Endothelial cell of umbilical vein (primary cell): ENCODE data around the gene ATP8A1. TPM values are rescaled to one million over a fixed set of nuclear protein-coding genes. Genes with fewer than 3 reads are reported as not detected.

Experiments
- BruUV-seq: library from RNA; stranded (reverse); fragments of 400-500 nt; replicated peaks from 2 replicates; lab custom pipeline; 2021; lab: Mats Ljungman, UMichigan
- CTCF ChIA-PET: fragments of 300-600, 350-600 bp; sonication (Branson Sonifier 250); formaldehyde crosslinking; loops from one replicate; lab custom pipeline; 2021; ENCODE audit warnings: antibody characterized with exemption, inconsistent platforms; lab: Charles Lee
- POLR2A ChIA-PET: fragments of 300-600, 350-600 bp; sonication (Branson Sonifier 250); formaldehyde crosslinking; loops from one replicate; lab custom pipeline; 2021; ENCODE audit warnings: antibody characterized with exemption, inconsistent platforms; lab: Charles Lee
- DNase-seq: peaks from one replicate; pipeline ENCODE4 v3.0.0-alpha.2; 2011; ENCODE audit warnings: low read depth, low spot score
- FAIRE-seq: peaks from 2 replicates; lab custom pipeline; 2011; peaks lifted over from hg19 to GRCh38; lab: Jason Lieb, UNC
- H2AFZ ChIP-seq: 2 replicates; pipeline ENCODE4 v1.6.0; 2012; ENCODE audit warnings: low read depth, low read length, control low read depth, inconsistent platforms
- H3K27ac ChIP-seq: 2 replicates; pipeline ENCODE4 v1.5.1; 2011; ENCODE audit warnings: low read depth, mild to moderate bottlenecking, control low read depth, low read length, moderate library complexity; ENCODE audit not compliant: insufficient read depth
- H3K27me3 ChIP-seq, 2 experiments: 2 replicates each; pipeline versions ENCODE4 v1.6.0 to v1.6.1; 2011; ENCODE audit warnings: low read length in 2 of 2, mixed read lengths in 1 of 2; ENCODE audit not compliant: control insufficient read depth in 2 of 2, insufficient read depth in 2 of 2
- H3K36me3 ChIP-seq, 2 experiments: 2 replicates in 1 of 2; 3 replicates in 1 of 2; pipeline ENCODE4 v1.5.1; 2011; ENCODE audit warnings: low read length in 2 of 2, mild to moderate bottlenecking in 1 of 2, moderate library complexity in 1 of 2; ENCODE audit not compliant: control insufficient read depth in 2 of 2, insufficient read depth in 2 of 2; ENCODE audit errors: extremely low read depth in 1 of 2
- H3K4me1 ChIP-seq: 3 replicates; pipeline ENCODE4 v1.5.1; 2011; ENCODE audit warnings: mild to moderate bottlenecking, low read length; ENCODE audit not compliant: control insufficient read depth, insufficient read depth; ENCODE audit errors: extremely low read depth
- H3K4me2 ChIP-seq: 2 replicates; pipeline ENCODE4 v1.6.1; 2011; ENCODE audit warnings: low read length, control low read depth, mixed read lengths; ENCODE audit not compliant: insufficient read depth
- H3K4me3 ChIP-seq, 3 experiments: fragments of 200-600 bp in 1 of 3; sonication (generic), shearing (Covaris generic) in 1 of 3; replicated peaks in 1 of 3; 2 replicates each; pipeline ENCODE4 v1.5.1; 2011 to 2016; ENCODE audit warnings: control low read depth in 3 of 3, low read length in 3 of 3, mild to moderate bottlenecking in 2 of 3, inconsistent platforms in 1 of 3, low read depth in 1 of 3, moderate library complexity in 1 of 3; ENCODE audit not compliant: insufficient read depth in 1 of 3
- H3K79me2 ChIP-seq: 2 replicates; pipeline ENCODE4 v1.6.0; 2012; ENCODE audit warnings: low read length, inconsistent platforms; ENCODE audit not compliant: control insufficient read depth, insufficient read depth
- H3K9ac ChIP-seq: replicated peaks from 2 replicates; pipeline ENCODE3; 2011; ENCODE audit warnings: low read length, control low read depth; ENCODE audit not compliant: insufficient read depth; ENCODE audit errors: extremely low read depth
- H3K9me1 ChIP-seq: replicated peaks from 3 replicates; pipeline ENCODE4 v1.6.0; 2011; ENCODE audit warnings: mild to moderate bottlenecking, low read length; ENCODE audit not compliant: control insufficient read depth, insufficient read depth; ENCODE audit errors: extremely low read depth
- H3K9me3 ChIP-seq: replicated peaks from 2 replicates; pipeline ENCODE4 v1.5.1; 2012; ENCODE audit warnings: low read length, inconsistent platforms; ENCODE audit not compliant: control insufficient read depth, insufficient read depth
- H4K20me1 ChIP-seq: replicated peaks from 2 replicates; pipeline ENCODE3; 2011; ENCODE audit warnings: mild to moderate bottlenecking, low read length; ENCODE audit not compliant: control insufficient read depth, insufficient read depth; ENCODE audit errors: extremely low read depth
- EZH2 ChIP-seq: IDR thresholded peaks from 2 replicates; pipeline ENCODE4 v1.6.1; 2012; ENCODE audit warnings: borderline replicate concordance, low read depth, mild to moderate bottlenecking, moderate library complexity, low read length, inconsistent platforms; ENCODE audit not compliant: severe bottlenecking
- FOS ChIP-seq: IDR thresholded peaks from 2 replicates; pipeline ENCODE4 v1.6.1; 2011; ENCODE audit warnings: mild to moderate bottlenecking, low read length, moderate library complexity, borderline replicate concordance; ENCODE audit not compliant: insufficient read depth
- GATA2 ChIP-seq: IDR thresholded peaks from 2 replicates; pipeline ENCODE4 v1.7.0; 2011; ENCODE audit warnings: low read depth, mild to moderate bottlenecking, moderate library complexity, mixed read lengths, low read length; ENCODE audit not compliant: insufficient read length, insufficient read depth
- JUN ChIP-seq: IDR thresholded peaks from 2 replicates; pipeline ENCODE4 v1.6.1; 2011; ENCODE audit warnings: borderline replicate concordance, low read depth; ENCODE audit not compliant: insufficient read length, insufficient read depth
- MYC ChIP-seq: IDR thresholded peaks from one replicate; pipeline ENCODE4 v1.6.1; 2011; ENCODE audit warnings: mild to moderate bottlenecking, low read depth, low read length
- POLR2A ChIP-seq: IDR thresholded peaks from 2 replicates; pipeline ENCODE4 v1.6.1; 2012; ENCODE audit warnings: low read depth, mild to moderate bottlenecking, control low read depth, low read length
- POLR2AphosphoS5 ChIP-seq: IDR thresholded peaks from 2 replicates; pipeline ENCODE4 v1.6.1; 2012; ENCODE audit warnings: low read depth, mild to moderate bottlenecking, control low read depth, low read length, moderate library complexity; ENCODE audit not compliant: insufficient read depth
- dilution Hi-C: fragments of 300-500 bp; cut with MboI; formaldehyde crosslinking; loops from one replicate; pipeline ENCODE4 v1.15.0; 2019; ENCODE audit warnings: low sequenced_read_pairs; ENCODE audit not compliant: extremely low pct_ligation_motif_present
- intact Hi-C: fragments of 100-400 bp; cut with micrococcal nuclease; formaldehyde crosslinking; loops from one replicate; pipeline ENCODE4 v1.10.0; 2022
- polyA plus RNA-seq, 4 experiments: library from polyadenylated mRNA; depleted of rRNA in 3 of 4; stranded (reverse) in 3 of 4; unstranded in 1 of 4; fragments of >200 nt; gene quantifications; 2 replicates each; pipeline versions ENCODE4 v1.2.1 to v1.2.3, GENCODE V29; 2011 to 2012; ENCODE audit warnings: missing spikeins in 1 of 4
- total RNA-seq: library from RNA; stranded (reverse); gene quantifications from 2 replicates; pipeline ENCODE4 v1.2.3, GENCODE V29; 2021
- TF ChIP-seq, protein P1 (sequence below): IDR thresholded peaks from 2 replicates; pipeline ENCODE4 v1.6.1; 2011; ENCODE audit not compliant: insufficient read depth, insufficient read length
- TF ChIP-seq, protein P2 (sequence below), 2 donors: IDR thresholded peaks; 1 replicate in 1 of 2; 2 replicates in 1 of 2; pipeline ENCODE4 v1.5.1; 2011; ENCODE audit warnings: low read length in 2 of 2, mild to moderate bottlenecking in 2 of 2, moderate library complexity in 2 of 2, control low read depth in 1 of 2, inconsistent platforms in 1 of 2, low read depth in 1 of 2; ENCODE audit not compliant: insufficient read depth in 1 of 2; ENCODE audit errors: extremely low read depth in 1 of 2

ATP8A1 gene
- total and polyA plus RNA-seq, 2 donors (not counting 3 experiments of a cell fraction or from before 2014, with no cell fraction given), result 0.97 to 11.5 TPM

DNA sequence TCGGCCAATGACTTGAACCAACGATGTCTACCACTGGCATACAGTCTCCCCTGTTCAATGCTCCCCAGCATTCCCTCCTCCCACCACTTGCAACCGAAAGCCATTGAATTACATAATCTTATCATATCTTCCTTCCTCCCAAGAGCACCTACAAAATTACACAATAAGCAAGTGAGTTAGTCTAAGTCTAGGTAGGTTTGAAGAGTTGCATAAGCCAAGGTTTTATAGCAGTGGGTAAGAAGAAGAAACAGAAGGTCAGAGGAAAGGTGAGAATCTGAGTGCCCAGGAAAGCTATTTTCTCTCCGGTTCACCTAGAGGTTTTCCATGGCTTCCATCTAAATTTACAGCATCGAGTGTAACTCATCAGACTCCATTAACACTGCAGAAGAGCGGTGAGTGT is 40.3 kb downstream of the ATP8A1 start:
- Histone ChIP-seq H3K79me2 (no peaks in the 10 kb centered on the region), H2AFZ (no peak overlapping the region), H3K9me3 (no peaks in the 10 kb centered on the region), H3K4me3 (no peak overlapping the region), H3K9ac (no peak overlapping the region), H3K9me1 (no peaks in the 10 kb centered on the region), H3K27ac (no peak overlapping the region), H4K20me1 (no peaks in the 10 kb centered on the region), H3K4me2 (no peak overlapping the region), H3K4me1 (no peaks in the 10 kb centered on the region), H3K27me3 (no peaks in the 10 kb centered on the region), H3K36me3 (no peaks in the 10 kb centered on the region)
- intact Hi-C loops, result no loop called here
- POLR2A ChIA-PET, result no interaction called here
- dilution Hi-C loops, result no loop called here
- DNase-seq, result no peak
- TF ChIP-seq GATA2, result no peak
- TF ChIP-seq POLR2AphosphoS5, result no peak
- no peak for TF ChIP-seq MYC
- no peak for TF ChIP-seq JUN
- TF ChIP-seq POLR2A, result no peak
- TF ChIP-seq EZH2, result no peak
- TF ChIP-seq FOS, result no peak
- TF ChIP-seq, protein P1, sequence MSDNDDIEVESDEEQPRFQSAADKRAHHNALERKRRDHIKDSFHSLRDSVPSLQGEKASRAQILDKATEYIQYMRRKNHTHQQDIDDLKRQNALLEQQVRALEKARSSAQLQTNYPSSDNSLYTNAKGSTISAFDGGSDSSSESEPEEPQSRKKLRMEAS, result no peak
- TF ChIP-seq, protein P2, sequence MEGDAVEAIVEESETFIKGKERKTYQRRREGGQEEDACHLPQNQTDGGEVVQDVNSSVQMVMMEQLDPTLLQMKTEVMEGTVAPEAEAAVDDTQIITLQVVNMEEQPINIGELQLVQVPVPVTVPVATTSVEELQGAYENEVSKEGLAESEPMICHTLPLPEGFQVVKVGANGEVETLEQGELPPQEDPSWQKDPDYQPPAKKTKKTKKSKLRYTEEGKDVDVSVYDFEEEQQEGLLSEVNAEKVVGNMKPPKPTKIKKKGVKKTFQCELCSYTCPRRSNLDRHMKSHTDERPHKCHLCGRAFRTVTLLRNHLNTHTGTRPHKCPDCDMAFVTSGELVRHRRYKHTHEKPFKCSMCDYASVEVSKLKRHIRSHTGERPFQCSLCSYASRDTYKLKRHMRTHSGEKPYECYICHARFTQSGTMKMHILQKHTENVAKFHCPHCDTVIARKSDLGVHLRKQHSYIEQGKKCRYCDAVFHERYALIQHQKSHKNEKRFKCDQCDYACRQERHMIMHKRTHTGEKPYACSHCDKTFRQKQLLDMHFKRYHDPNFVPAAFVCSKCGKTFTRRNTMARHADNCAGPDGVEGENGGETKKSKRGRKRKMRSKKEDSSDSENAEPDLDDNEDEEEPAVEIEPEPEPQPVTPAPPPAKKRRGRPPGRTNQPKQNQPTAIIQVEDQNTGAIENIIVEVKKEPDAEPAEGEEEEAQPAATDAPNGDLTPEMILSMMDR (IDR thresholded peaks at IDR 0.05; ENCODE audit: extremely low read depth in 1 of 2, insufficient read depth in 1 of 2, low read depth in 1 of 2, low read length in 2 of 2), result no peak
- no TSS peak for BruUV-seq
- FAIRE-seq, result no peak
- CTCF ChIA-PET, result no interaction called here
